ENCODE measurements around the gene GPER1. TPM values are rescaled to one million over a fixed set of nuclear protein-coding genes. Genes with fewer than 3 reads are reported as not detected.

GPER1 gene
- total RNA-seq, 1 experiment from 2014 or later: 0.14 TPM

DNA sequence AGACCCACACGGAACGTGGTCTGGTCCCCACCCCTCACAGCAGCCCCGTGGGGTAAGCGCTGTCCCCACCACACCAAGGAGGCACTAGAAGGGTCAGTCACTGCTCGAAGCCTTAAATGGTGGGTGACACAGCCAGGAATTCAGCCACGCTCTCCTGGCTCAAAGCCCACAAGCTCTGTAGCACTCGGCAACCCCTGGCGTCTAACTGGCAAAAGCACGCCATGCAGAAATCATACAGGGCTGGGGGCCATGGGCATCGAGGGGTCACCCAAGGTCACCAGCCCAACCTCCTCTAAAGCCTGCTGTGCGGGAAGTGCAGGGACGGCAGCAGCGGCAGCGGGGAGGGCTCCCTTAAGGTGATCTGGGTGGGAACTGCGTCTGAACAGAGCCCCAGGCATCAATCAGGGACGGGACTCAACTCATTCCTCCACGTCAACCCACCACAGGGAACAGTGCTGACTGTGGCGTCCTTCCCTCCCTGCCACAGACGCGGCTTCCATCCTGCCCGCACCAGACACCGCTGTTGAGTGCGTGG is 7.8 kb downstream of the GPER1 start:
- Histone ChIP-seq H3K27me3 (ENCODE audit: control insufficient read depth, insufficient read depth, low read length) (no peaks in the 10 kb centered on the region), H3K36me3 (replicated peaks; ENCODE audit: control insufficient read depth, insufficient read depth, low read length) (peaks cover 5% of the 10 kb centered on the region), H3K4me3 (ENCODE audit: insufficient read depth, low read depth, low read length) (no peak overlapping the region)
- no peak for DNase-seq

GRCh38 chr7:1096156-1097119 is 8.5 kb downstream of the GPER1 start:
- Histone ChIP-seq H3K36me3 (replicated peaks; ENCODE audit: control insufficient read depth, insufficient read depth, low read length) (peaks cover 5% of the 10 kb centered on the region), H3K27me3 (ENCODE audit: control insufficient read depth, insufficient read depth, low read length) (no peaks in the 10 kb centered on the region), H3K4me3 (ENCODE audit: insufficient read depth, low read depth, low read length) (no peak overlapping the region)
- DNase-seq: no peak

DNA sequence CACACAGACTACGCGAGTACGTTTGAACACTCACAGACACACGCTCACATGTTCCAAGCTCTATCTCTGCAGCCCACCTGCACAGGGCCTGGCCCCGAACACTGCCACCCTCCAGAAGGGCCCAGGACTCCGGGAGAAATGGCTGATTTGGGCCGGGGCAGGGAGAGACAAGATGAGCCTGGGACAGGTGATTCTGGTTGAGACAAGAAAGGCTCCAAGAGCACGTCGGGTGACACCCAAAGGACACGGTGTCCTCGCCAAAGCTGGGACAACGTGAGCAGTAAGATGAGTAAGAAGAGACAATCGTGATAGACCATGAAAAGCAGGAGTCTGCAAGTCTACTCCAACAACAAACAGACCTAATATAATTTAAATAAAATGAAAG is 9.2 kb downstream of the GPER1 start:
- H3K36me3 ChIP-seq (replicated peaks; ENCODE audit: control insufficient read depth, insufficient read depth, low read length): peaks cover 2% of the 10 kb centered on the region
- no peak overlapping the region for H3K4me3 ChIP-seq (ENCODE audit: insufficient read depth, low read depth, low read length)
- DNase-seq: no peak
- H3K27me3 ChIP-seq (ENCODE audit: control insufficient read depth, insufficient read depth, low read length): no peaks in the 10 kb centered on the region

DNA sequence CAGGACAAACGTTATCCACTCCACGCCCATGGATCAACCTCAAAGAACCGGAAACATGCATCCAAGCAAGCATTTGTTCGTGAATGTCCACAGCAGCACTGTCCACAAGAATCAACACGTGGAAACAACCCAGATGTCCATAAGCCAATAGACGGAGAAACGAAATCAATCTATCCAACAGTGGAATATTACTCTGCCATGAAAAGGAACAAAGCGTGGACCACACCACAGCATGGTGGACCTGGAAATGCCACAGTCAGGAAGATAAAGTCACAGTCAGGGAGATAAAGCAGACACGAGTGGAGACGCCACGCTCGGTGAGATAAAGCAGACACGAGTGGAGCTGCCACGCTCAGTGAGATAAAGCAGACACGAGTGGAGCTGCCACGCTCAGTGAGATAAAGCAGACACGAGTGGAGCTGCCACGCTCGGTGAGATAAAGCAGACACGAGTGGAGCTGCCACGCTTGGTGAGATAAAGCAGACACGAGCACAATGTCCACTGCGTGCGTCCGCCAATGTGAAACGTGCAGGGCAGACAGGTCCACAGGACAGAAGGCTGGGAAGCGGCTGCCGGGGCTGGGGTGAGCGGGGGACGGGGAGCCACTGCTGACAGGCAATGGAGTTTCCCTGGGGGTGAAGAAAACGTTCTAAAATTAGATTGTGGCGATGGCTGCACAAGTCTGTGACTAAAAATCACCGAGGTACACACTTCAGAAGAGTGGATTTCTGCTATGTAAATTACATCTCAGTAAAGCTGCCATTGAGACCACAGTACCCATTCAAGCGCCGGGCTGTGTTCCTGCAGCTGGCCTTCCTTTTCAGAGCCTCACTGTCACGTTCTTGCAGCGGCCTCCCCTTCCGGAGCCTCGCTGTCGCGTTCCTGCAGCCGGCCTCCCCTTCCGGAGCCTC is 10.6 kb downstream of the GPER1 start:
- no peak for DNase-seq
- Histone ChIP-seq H3K4me3 (ENCODE audit: insufficient read depth, low read depth, low read length) (no peak overlapping the region), H3K27me3 (ENCODE audit: control insufficient read depth, insufficient read depth, low read length) (no peaks in the 10 kb centered on the region), H3K36me3 (replicated peaks; ENCODE audit: control insufficient read depth, insufficient read depth, low read length) (peaks cover 2% of the 10 kb centered on the region)

DNA sequence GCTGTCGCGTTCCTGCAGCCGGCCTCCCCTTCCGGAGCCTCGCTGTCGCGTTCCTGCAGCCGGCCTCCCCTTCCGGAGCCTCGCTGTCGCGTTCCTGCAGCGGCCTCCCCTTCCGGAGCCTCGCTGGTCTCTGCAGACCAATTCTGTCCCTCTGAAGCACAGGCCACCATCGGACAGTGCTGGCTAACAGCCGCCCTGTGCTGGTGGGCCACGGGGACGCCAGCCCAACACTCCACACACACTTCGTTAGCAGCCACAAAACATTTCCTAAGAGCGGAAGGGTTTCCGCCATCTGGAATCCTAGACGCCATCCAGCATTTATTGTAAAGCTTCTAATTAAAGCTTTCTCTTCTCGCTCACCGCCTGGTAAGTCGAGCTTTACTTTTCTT is 11.2 kb downstream of the GPER1 start:
- DNase-seq: no peak
- no peak overlapping the region for H3K4me3 ChIP-seq (ENCODE audit: insufficient read depth, low read depth, low read length)
- peaks cover 2% of the 10 kb centered on the region for H3K36me3 ChIP-seq (replicated peaks; ENCODE audit: control insufficient read depth, insufficient read depth, low read length)
- H3K27me3 ChIP-seq (ENCODE audit: control insufficient read depth, insufficient read depth, low read length): no peaks in the 10 kb centered on the region

DNA sequence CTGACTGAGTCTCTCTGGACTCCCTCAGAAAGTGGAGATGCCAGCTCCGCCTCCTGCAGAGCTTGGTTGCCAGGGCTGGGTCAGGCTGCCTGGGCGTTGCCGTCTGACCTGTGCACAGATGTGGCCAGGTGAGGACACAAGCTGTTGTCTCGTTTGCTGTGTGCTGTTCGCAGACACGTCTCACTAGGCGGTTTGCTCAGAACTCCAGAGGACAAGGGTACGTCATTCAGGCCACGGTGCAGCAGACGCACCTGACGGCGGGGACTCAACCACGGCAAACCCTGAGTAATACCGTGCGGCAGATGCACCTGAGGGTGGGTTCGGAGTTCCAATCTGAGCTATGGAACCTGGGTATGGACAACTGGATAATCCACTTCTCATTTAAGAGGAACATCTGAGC is 11.7 kb downstream of the GPER1 start:
- H3K27me3 ChIP-seq (ENCODE audit: control insufficient read depth, insufficient read depth, low read length): no peaks in the 10 kb centered on the region
- H3K36me3 ChIP-seq (replicated peaks; ENCODE audit: control insufficient read depth, insufficient read depth, low read length): peaks cover 2% of the 10 kb centered on the region
- no peak overlapping the region for H3K4me3 ChIP-seq (ENCODE audit: insufficient read depth, low read depth, low read length)
- DNase-seq: no peak

GRCh38 chr7:1100386-1100785 is 12.5 kb downstream of the GPER1 start:
- DNase-seq: no peak
- Histone ChIP-seq H3K27me3 (ENCODE audit: control insufficient read depth, insufficient read depth, low read length) (no peaks in the 10 kb centered on the region), H3K36me3 (replicated peaks; ENCODE audit: control insufficient read depth, insufficient read depth, low read length) (peaks cover 2% of the 10 kb centered on the region), H3K4me3 (ENCODE audit: insufficient read depth, low read depth, low read length) (no peak overlapping the region)

DNA sequence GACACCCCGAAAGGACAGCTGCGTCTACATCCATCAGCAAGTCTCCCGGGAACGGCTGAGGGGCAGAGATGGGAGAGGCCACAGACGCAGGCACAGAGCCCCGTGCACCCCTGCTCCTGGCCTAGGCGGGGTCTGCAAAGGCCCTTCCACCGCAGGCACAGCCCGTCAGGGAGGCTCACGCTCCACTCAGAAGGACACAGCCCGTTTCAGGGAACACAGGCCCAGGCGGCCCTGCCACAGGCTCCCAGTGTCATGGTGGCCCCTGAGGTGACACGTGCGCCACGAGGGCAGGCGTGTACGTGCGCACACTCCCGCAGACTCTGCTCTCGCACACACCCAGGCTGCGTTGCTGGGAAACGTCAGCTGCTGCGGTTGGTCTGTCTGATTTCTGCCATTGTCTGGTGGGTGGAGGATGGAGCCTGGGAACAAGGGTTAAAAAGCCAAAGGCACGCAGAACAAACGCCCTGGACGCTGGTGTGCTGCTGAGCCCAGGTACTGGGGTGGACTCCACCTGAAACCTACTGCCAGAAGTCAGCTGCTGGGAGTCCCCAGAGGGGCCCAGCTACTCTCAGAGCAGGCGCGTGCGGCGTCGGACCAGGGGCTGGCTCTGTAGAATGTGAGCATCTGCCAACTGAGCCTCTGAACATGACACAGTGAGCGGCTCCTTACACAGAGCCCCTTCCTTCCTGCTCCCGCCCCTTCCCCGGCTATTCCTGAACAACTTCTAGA is 13.1 kb downstream of the GPER1 start:
- no peak overlapping the region for H3K4me3 ChIP-seq (ENCODE audit: insufficient read depth, low read depth, low read length)
- DNase-seq: no peak
- H3K27me3 ChIP-seq (ENCODE audit: control insufficient read depth, insufficient read depth, low read length): no peaks in the 10 kb centered on the region
- peaks cover 2% of the 10 kb centered on the region for H3K36me3 ChIP-seq (replicated peaks; ENCODE audit: control insufficient read depth, insufficient read depth, low read length)

DNA sequence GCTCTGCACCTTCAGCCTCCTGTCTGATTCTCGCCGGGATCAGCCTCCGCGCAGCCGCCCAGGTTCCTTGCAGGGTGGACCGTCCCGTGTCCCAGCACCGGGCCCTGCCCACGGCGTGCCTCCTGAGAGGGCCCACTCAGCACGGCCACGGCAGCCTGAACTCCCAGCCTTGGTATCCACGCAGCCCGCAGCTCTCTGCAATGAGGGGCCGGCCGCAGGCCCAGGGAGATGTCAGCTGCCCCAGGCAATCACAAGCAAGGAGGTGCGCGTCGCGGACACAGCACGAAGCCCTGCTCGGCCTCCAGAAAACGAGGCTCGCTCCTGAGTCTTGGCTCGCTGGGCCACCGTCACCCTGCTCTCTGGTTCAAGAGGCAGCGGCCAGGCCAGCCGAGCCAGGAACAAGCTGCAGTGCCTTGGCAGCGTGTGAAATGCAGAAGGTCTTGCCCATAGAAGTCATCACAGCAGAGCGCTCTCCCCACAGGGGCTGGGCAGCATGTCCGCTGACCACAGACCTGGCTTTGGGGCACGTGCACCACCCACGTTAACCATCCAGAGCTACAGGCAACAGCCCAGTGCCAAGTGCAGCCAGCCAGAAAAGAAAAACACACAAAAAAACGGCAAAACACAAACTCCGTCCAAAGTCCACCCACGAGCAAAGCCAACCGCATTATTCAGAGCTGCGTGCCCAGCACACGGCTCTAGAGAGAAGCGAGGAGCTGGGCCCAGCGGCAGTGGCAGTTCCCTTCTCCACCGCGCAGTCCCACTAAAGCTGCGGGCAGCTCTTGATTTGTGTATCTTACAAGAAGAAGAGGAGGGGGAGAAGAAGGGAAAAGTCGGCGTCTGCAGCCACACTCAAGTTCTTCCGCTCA is 13.9 kb downstream of the GPER1 start:
- Histone ChIP-seq H3K36me3 (replicated peaks; ENCODE audit: control insufficient read depth, insufficient read depth, low read length) (peaks cover 2% of the 10 kb centered on the region), H3K4me3 (ENCODE audit: insufficient read depth, low read depth, low read length) (no peak overlapping the region), H3K27me3 (ENCODE audit: control insufficient read depth, insufficient read depth, low read length) (no peaks in the 10 kb centered on the region)
- no peak for DNase-seq

GRCh38 chr7:1103009-1103788 is 15.3 kb downstream of the GPER1 start:
- no peak overlapping the region for H3K4me3 ChIP-seq (ENCODE audit: insufficient read depth, low read depth, low read length)
- H3K36me3 ChIP-seq (replicated peaks; ENCODE audit: control insufficient read depth, insufficient read depth, low read length): no peaks in the 10 kb centered on the region
- no peaks in the 10 kb centered on the region for H3K27me3 ChIP-seq (ENCODE audit: control insufficient read depth, insufficient read depth, low read length)
- DNase-seq: no peak

- Histone ChIP-seq H3K27me3 (ENCODE audit: control insufficient read depth, insufficient read depth, low read length) (no peaks in the 10 kb centered on the region), H3K4me3 (ENCODE audit: insufficient read depth, low read depth, low read length) (no peak overlapping the region), H3K36me3 (replicated peaks; ENCODE audit: control insufficient read depth, insufficient read depth, low read length) (no peaks in the 10 kb centered on the region)
- no peak for DNase-seq
Observed at GRCh38 chr7:1103789-1104515, 16.0 kb downstream of the GPER1 start.

DNA sequence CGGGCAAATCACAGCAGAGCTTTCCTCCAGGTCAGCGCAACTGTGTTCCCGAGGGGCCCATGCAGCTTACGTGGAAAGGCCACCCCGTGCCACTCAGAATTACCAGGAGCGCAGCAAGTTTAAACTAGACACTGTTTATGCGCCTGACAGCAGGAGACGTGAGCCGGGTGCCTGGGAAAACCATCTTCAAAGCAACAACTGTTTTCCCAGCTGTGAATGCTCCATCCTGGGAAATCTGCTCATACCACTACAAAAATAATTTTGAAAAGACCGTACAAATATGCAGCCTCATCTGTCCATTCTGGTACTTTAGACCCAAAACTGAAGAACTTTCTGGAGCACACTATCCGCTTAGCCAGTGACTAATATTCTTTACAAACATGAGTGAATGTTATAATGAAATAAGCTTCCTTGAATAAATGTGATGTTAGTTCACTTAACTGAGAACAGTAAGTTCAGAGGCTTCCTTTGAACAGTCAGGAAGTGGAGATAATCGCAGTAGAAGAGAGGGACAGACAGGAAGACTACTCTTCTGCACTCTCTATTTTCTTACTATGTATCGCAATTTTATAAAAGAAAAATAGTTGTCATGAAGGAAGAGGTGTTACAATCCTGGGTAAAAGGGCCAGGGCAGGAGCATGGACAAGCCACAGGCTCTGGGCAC is 16.7 kb downstream of the GPER1 start:
- no peak for DNase-seq
- H3K4me3 ChIP-seq (ENCODE audit: insufficient read depth, low read depth, low read length): no peak overlapping the region
- no peaks in the 10 kb centered on the region for H3K36me3 ChIP-seq (replicated peaks; ENCODE audit: control insufficient read depth, insufficient read depth, low read length)
- no peaks in the 10 kb centered on the region for H3K27me3 ChIP-seq (ENCODE audit: control insufficient read depth, insufficient read depth, low read length)

Measured in H7 (cell line).